SK-N-SH (cell line): Measurements from ENCODE around the gene TMEM254.

Experiments used
- CHD2 ChIP-seq: fragments of 150-350 bp; IDR thresholded peaks from 2 replicates; pipeline ENCODE4 v1.6.1; 2018; ENCODE audit warnings: low read length; ENCODE audit not compliant: partially characterized antibody
- CTCF ChIP-seq: fragments of 200-600 bp; sonication (generic); IDR thresholded peaks from 2 replicates; pipeline ENCODE4 v1.6.1; 2017; ENCODE audit warnings: antibody characterized with exemption, mild to moderate bottlenecking, moderate library complexity
- EP300 ChIP-seq, 2 experiments: IDR thresholded peaks; 2 replicates each; pipeline versions ENCODE4 v1.4.0 to v1.6.1; 2012; ENCODE audit warnings: borderline replicate concordance in 1 of 2, low read depth in 1 of 2, low read length in 1 of 2
- POLR2AphosphoS5 ChIP-seq: IDR thresholded peaks from 2 replicates; pipeline ENCODE4 v1.6.1; 2012; ENCODE audit warnings: low read depth, low read length
- YY1 ChIP-seq: IDR thresholded peaks from 2 replicates; pipeline ENCODE4 v1.4.0; 2012; ENCODE audit warnings: low read depth, mild to moderate bottlenecking

GRCh38 chr10:80100861-80101695 is 22.6 kb downstream of the TMEM254 start:
- TF ChIP-seq CTCF, result no peak
- no peak for TF ChIP-seq YY1
- no peak for TF ChIP-seq CHD2
- TF ChIP-seq POLR2AphosphoS5, result no peak
- no peak for TF ChIP-seq EP300 (IDR thresholded peaks at IDR 0.05; ENCODE audit: borderline replicate concordance in 1 of 2, low read depth in 1 of 2, low read length in 1 of 2)
